WTC11 (cell line): ENCODE measurements around the gene TMEM198. TPM values are rescaled to one million over a fixed set of nuclear protein-coding genes. Genes with fewer than 3 reads are reported as not detected.

ENCODE experiments used
- ATAC-seq: fragments of 200-7000 bp; cut with Tn5 transposase; 2 replicates; pipeline ENCODE4 v1.10.0; 2021; ENCODE audit warnings: mild to moderate bottlenecking, moderate library complexity
- CTCF ChIA-PET: fragments of 300-600 bp; sonication (Branson Sonifier 250); formaldehyde crosslinking; loops from one replicate; lab custom pipeline; 2021; ENCODE audit warnings: antibody characterized with exemption; lab: Charles Lee
- POLR2A ChIA-PET: fragments of 350-600 bp; sonication (Branson Sonifier 250); formaldehyde crosslinking; loops from one replicate; lab custom pipeline; 2021; ENCODE audit warnings: antibody characterized with exemption; lab: Charles Lee
- DNase-seq: peaks from one replicate; pipeline ENCODE4 v3.0.0; 2021; ENCODE audit warnings: low spot score
- H3K27ac Mint-ChIP-seq: 2 replicates; pipeline ENCODE4 v1.8.0; 2021; ENCODE audit warnings: mixed read lengths
- H3K27me3 Mint-ChIP-seq: 2 replicates; pipeline ENCODE4 v1.8.0; 2021; ENCODE audit warnings: low read depth, mild to moderate bottlenecking, moderate library complexity, mixed read lengths
- H3K36me3 Mint-ChIP-seq: 2 replicates; pipeline ENCODE4 v1.8.0; 2021; ENCODE audit warnings: mixed read lengths
- H3K4me1 Mint-ChIP-seq: 2 replicates; pipeline ENCODE4 v1.8.0; 2022; ENCODE audit warnings: mixed read lengths
- H3K4me3 Mint-ChIP-seq: 2 replicates; pipeline ENCODE4 v1.8.0; 2021; ENCODE audit warnings: mild to moderate bottlenecking, moderate library complexity, mixed read lengths
- H3K9me3 Mint-ChIP-seq: 2 replicates; pipeline ENCODE4 v1.8.0; 2021; ENCODE audit warnings: mixed read lengths
- CREB1 ChIP-seq: sonication (generic); formaldehyde crosslinking; IDR thresholded peaks from 2 replicates; pipeline ENCODE4 v1.8.0; 2023; ENCODE audit warnings: mild to moderate bottlenecking, missing genetic modification reagents
- CREM ChIP-seq: sonication (generic); formaldehyde crosslinking; IDR thresholded peaks from 2 replicates; pipeline ENCODE4 v1.8.1; 2022; ENCODE audit warnings: mild to moderate bottlenecking, missing genetic modification reagents, moderate library complexity
- E2F5 ChIP-seq: sonication (generic); formaldehyde crosslinking; IDR thresholded peaks from 2 replicates; pipeline ENCODE4 v1.8.1; 2022; ENCODE audit warnings: mild to moderate bottlenecking, moderate library complexity, missing genetic modification reagents
- EMX1 ChIP-seq: fragments of 250-450 bp; sonication (Bioruptor Pico); IDR thresholded peaks from 2 replicates; pipeline ENCODE4 v1.8.0; 2021; ENCODE audit warnings: mild to moderate bottlenecking
- ESRRA ChIP-seq: sonication (generic); formaldehyde crosslinking; IDR thresholded peaks from 2 replicates; pipeline ENCODE4 v1.8.1; 2022; ENCODE audit warnings: mild to moderate bottlenecking, missing genetic modification reagents, borderline replicate concordance
- FOXK1 ChIP-seq: sonication (generic); formaldehyde crosslinking; IDR thresholded peaks from 2 replicates; pipeline ENCODE4 v1.8.0; 2022; ENCODE audit warnings: mild to moderate bottlenecking, moderate library complexity, missing genetic modification reagents
- FOXP1 ChIP-seq: sonication (generic); formaldehyde crosslinking; IDR thresholded peaks from 2 replicates; pipeline ENCODE4 v1.8.0; 2022; ENCODE audit warnings: missing genetic modification reagents, mild to moderate bottlenecking, moderate library complexity, borderline replicate concordance
- FOXP4 ChIP-seq: sonication (generic); formaldehyde crosslinking; IDR thresholded peaks from 2 replicates; pipeline ENCODE4 v1.8.0; 2022; ENCODE audit warnings: mild to moderate bottlenecking, missing genetic modification reagents
- GTF2I ChIP-seq: fragments of 250-450 bp; sonication (Bioruptor Pico); conservative IDR thresholded peaks from 2 replicates; pipeline ENCODE4 v1.4.0; 2021; ENCODE audit warnings: mild to moderate bottlenecking
- KAT7 ChIP-seq: sonication (generic); formaldehyde crosslinking; IDR thresholded peaks from 2 replicates; pipeline ENCODE4 v1.8.1; 2023; ENCODE audit warnings: missing genetic modification reagents, mild to moderate bottlenecking, borderline replicate concordance
- MAX ChIP-seq: sonication (generic); formaldehyde crosslinking; IDR thresholded peaks from 2 replicates; pipeline ENCODE4 v1.8.0; 2022; ENCODE audit warnings: mild to moderate bottlenecking, missing genetic modification reagents
- MYBL2 ChIP-seq: sonication (generic); formaldehyde crosslinking; IDR thresholded peaks from 2 replicates; pipeline ENCODE4 v1.8.1; 2023; ENCODE audit warnings: mild to moderate bottlenecking, moderate library complexity, missing genetic modification reagents
- NR1H2 ChIP-seq: sonication (generic); formaldehyde crosslinking; IDR thresholded peaks from 2 replicates; pipeline ENCODE4 v1.9.0; 2021; ENCODE audit warnings: mild to moderate bottlenecking, moderate library complexity, missing genetic modification reagents
- NR2C2 ChIP-seq: sonication (generic); formaldehyde crosslinking; IDR thresholded peaks from 2 replicates; pipeline ENCODE4 v1.8.0; 2022; ENCODE audit warnings: mild to moderate bottlenecking, missing genetic modification reagents
- NR3C1 ChIP-seq: sonication (generic); formaldehyde crosslinking; conservative IDR thresholded peaks from 2 replicates; pipeline ENCODE4 v1.8.1; 2023; ENCODE audit warnings: low read depth, mild to moderate bottlenecking, missing genetic modification reagents
- PRRX2 ChIP-seq: fragments of 250-450 bp; sonication (Bioruptor Pico); IDR thresholded peaks from 2 replicates; pipeline ENCODE4 v1.8.0; 2021; ENCODE audit warnings: mild to moderate bottlenecking
- SP1 ChIP-seq: sonication (generic); formaldehyde crosslinking; conservative IDR thresholded peaks from 2 replicates; pipeline ENCODE4 v1.8.1; 2022; ENCODE audit warnings: missing genetic modification reagents
- TP53 ChIP-seq: sonication (generic); formaldehyde crosslinking; IDR thresholded peaks from 2 replicates; pipeline ENCODE4 v1.8.1; 2023; ENCODE audit warnings: mild to moderate bottlenecking, missing genetic modification reagents
- ZNF317 ChIP-seq: sonication (generic); formaldehyde crosslinking; IDR thresholded peaks from 2 replicates; pipeline ENCODE4 v1.8.1; 2023; ENCODE audit warnings: low read depth, mild to moderate bottlenecking, moderate library complexity, missing genetic modification reagents, borderline replicate concordance
- ZNF425 ChIP-seq: fragments of 250-450 bp; sonication (Bioruptor Pico); conservative IDR thresholded peaks from 2 replicates; pipeline ENCODE4 v1.9.0; 2021; ENCODE audit warnings: mild to moderate bottlenecking
- ZSCAN18 ChIP-seq: fragments of 250-450 bp; sonication (Bioruptor Pico); IDR thresholded peaks from 2 replicates; pipeline ENCODE4 v2.1.2; 2022; ENCODE audit warnings: mild to moderate bottlenecking, moderate library complexity
- total RNA-seq: library from RNA; stranded (reverse); gene quantifications from 3 replicates; pipeline ENCODE4 v1.2.3, GENCODE V29; 2021
- TF ChIP-seq, protein P1 (sequence below): fragments of 200-600 bp; IDR thresholded peaks from 2 replicates; pipeline ENCODE4 v1.8.0; 2022; ENCODE audit warnings: antibody characterized with exemption
- TF ChIP-seq, protein P2 (sequence below): sonication (generic); formaldehyde crosslinking; conservative IDR thresholded peaks from 2 replicates; pipeline ENCODE4 v1.8.1; 2023; ENCODE audit warnings: mild to moderate bottlenecking, low read depth, missing genetic modification reagents, moderate library complexity

TMEM198 gene
- total RNA-seq, 1 experiment from 2014 or later = 7.1 TPM

DNA sequence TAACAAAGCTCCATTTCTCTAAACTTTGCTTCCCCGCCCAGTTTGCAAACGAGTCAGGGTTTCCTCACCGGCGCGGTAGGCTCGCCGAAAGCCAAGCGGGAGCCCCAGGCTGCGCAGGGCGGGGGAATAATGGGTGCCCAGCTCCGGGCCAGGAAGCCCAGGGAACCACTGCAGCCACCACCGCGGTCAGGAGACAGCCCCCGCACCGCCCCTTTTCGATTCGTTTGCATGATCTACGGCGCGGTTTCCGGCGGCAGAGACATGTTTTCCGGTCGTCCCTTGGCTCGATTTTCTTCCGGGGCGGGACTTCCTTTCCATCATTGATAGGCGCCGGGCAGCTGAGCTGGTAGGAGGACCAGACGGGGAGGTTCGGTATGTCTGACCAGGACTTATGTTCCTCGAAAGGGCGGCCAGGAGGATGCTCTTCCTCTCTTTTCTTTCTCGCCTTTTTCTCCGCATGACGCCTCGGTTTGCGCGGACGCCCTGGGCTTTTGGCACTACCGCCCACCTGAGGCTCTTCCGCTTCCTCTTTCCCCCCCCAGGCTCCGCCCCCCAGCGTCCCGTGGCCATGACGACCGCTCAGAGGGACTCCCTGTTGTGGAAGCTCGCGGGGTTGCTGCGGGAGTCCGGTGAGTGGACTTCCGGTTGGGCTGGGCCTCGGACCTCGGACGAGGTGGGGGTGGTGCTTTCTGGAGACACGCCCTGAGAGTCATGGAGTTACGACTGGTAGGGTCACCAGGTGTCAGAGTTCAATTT lies 53.9 kb downstream of the TMEM198 start, which contains the start of gene STK11IP (continued):
- TF ChIP-seq E2F5 (CRISPR knock-in tag) (0 out of 2 replicates have a peak, but pooled peaks have one; percentile 39), FOXP4 (CRISPR knock-in tag) (0 out of 2 replicates have a peak, but pooled peaks have one; percentile 28), CREB1 (CRISPR knock-in tag) (0 out of 2 replicates have a peak, but pooled peaks have one; percentile 42), NR3C1 (CRISPR knock-in tag) (0 out of 2 replicates have a peak, but pooled peaks have one; percentile 37), ZSCAN18 (no peak), MAX (CRISPR knock-in tag) (peak; percentile 13; the same call in 1 of the 2 replicates), KAT7 (CRISPR knock-in tag) (no peak), NR2C2 (CRISPR knock-in tag) (no peak), ZNF317 (no peak), FOXK1 (CRISPR knock-in tag) (peak; percentile 84), FOXP1 (CRISPR knock-in tag) (peak; percentile 54; the same call in 1 of the 2 replicates)
- TF ChIP-seq, protein P1, sequence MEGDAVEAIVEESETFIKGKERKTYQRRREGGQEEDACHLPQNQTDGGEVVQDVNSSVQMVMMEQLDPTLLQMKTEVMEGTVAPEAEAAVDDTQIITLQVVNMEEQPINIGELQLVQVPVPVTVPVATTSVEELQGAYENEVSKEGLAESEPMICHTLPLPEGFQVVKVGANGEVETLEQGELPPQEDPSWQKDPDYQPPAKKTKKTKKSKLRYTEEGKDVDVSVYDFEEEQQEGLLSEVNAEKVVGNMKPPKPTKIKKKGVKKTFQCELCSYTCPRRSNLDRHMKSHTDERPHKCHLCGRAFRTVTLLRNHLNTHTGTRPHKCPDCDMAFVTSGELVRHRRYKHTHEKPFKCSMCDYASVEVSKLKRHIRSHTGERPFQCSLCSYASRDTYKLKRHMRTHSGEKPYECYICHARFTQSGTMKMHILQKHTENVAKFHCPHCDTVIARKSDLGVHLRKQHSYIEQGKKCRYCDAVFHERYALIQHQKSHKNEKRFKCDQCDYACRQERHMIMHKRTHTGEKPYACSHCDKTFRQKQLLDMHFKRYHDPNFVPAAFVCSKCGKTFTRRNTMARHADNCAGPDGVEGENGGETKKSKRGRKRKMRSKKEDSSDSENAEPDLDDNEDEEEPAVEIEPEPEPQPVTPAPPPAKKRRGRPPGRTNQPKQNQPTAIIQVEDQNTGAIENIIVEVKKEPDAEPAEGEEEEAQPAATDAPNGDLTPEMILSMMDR = no peak

DNA sequence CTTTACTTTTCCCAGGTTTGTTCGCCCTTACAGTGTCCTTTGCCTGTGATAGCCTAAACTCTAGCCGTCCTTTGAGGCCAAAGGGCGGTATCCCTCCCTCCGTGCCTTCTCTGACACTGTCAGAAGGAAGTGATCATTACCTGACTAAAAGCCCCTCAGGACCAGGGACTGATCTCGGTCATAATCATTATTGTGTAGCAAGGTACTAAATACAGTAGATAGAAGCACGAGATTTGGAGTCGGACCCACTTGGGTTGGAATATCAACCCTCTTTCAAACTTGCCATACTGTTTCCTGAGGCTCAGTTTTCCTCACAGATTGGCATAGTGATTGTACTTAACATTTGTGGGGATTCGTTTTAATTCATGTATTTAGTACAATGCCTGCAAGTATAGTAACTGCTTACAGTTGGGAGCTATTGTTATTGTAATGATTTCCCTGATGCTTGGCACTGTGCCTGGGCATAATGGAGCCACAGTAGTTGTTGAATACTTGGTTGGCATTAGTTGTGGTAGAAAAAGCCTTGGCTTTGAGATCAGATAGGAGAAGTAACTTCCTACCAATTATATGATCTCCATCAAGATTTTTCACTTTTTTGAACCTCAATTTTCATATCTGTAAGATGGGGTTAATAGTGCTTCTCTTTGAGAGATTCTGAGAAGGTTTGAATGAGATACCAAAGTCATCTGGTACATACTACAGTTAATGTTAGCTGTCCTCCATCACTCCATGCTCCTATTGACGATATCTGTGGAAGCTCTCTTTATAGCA lies 54.7 kb downstream of the TMEM198 start:
- Mint-ChIP-seq H3K36me3 (peaks cover 5% of the 10 kb centered on the region), H3K4me1 (peaks cover 32% of the 10 kb centered on the region), H3K27me3 (no peaks in the 10 kb centered on the region), H3K9me3 (no peaks in the 10 kb centered on the region), H3K4me3 (peak overlapping the region; percentile 97), H3K27ac (peak overlapping the region; percentile 99)
- no peak for ATAC-seq
- no peak for DNase-seq
- CTCF ChIA-PET = interaction anchor here (0.5 to 5.6 kb wide), 12 partner anchors 21 to 1993 kb away, joined by 3 to 53 read pairs (median 4); partner anchors contain the start of genes DNPEP, GMPPA and SPEG
- POLR2A ChIA-PET = interaction anchor here (0.6 to 3.6 kb wide), 10 partner anchors 19 to 102 kb away, joined by 3 to 24 read pairs (median 10); partner anchors contain the start of genes CHPF, GMPPA, INHA and OBSL1
- no peak for TF ChIP-seq PRRX2 (CRISPR knock-in tag)
- no peak for TF ChIP-seq ZNF425 (CRISPR knock-in tag)
- no peak for TF ChIP-seq EMX1
- no peak for TF ChIP-seq CREB1 (CRISPR knock-in tag)
- no peak for TF ChIP-seq NR1H2 (CRISPR knock-in tag)
- TF ChIP-seq, protein P2, sequence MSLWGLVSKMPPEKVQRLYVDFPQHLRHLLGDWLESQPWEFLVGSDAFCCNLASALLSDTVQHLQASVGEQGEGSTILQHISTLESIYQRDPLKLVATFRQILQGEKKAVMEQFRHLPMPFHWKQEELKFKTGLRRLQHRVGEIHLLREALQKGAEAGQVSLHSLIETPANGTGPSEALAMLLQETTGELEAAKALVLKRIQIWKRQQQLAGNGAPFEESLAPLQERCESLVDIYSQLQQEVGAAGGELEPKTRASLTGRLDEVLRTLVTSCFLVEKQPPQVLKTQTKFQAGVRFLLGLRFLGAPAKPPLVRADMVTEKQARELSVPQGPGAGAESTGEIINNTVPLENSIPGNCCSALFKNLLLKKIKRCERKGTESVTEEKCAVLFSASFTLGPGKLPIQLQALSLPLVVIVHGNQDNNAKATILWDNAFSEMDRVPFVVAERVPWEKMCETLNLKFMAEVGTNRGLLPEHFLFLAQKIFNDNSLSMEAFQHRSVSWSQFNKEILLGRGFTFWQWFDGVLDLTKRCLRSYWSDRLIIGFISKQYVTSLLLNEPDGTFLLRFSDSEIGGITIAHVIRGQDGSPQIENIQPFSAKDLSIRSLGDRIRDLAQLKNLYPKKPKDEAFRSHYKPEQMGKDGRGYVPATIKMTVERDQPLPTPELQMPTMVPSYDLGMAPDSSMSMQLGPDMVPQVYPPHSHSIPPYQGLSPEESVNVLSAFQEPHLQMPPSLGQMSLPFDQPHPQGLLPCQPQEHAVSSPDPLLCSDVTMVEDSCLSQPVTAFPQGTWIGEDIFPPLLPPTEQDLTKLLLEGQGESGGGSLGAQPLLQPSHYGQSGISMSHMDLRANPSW = no peak
- TF ChIP-seq ESRRA (CRISPR knock-in tag) = no peak
- no peak for TF ChIP-seq CREM (CRISPR knock-in tag)
- TF ChIP-seq TP53 (CRISPR knock-in tag) = no peak
- no peak for TF ChIP-seq SP1 (CRISPR knock-in tag)
- TF ChIP-seq MYBL2 (CRISPR knock-in tag) = no peak
- no peak for TF ChIP-seq GTF2I (CRISPR knock-in tag)
